K562 (cell line): ENCODE measurements around the gene SALL2. TPM values are rescaled to one million over a fixed set of nuclear protein-coding genes. Genes with fewer than 3 reads are reported as not detected.

ENCODE experiments used
- BRCA1 ChIP-seq, 2 experiments: fragments of 450-650 bp in 1 of 2; sonication (generic) in 1 of 2; formaldehyde crosslinking in 1 of 2; IDR thresholded peaks; 2 replicates each; pipeline versions ENCODE4 v1.5.0 to v1.6.1; 2017 to 2020; ENCODE audit warnings: mild to moderate bottlenecking in 1 of 2, missing genetic modification reagents in 1 of 2
- CBX3 ChIP-seq, 2 experiments: IDR thresholded peaks; 1 replicate in 1 of 2; 2 replicates in 1 of 2; pipeline ENCODE4 v1.6.1; 2012; ENCODE audit warnings: inconsistent platforms in 2 of 2, low read length in 2 of 2, borderline replicate concordance in 1 of 2, control low read depth in 1 of 2
- CCAR2 ChIP-seq: fragments of 200-400 bp; formaldehyde crosslinking; IDR thresholded peaks from 2 replicates; pipeline ENCODE4 v1.6.1; 2017; ENCODE audit warnings: mild to moderate bottlenecking, low read depth, low read length
- CREBBP ChIP-seq: IDR thresholded peaks from one replicate; pipeline ENCODE4 v1.6.1; 2012; ENCODE audit warnings: low read depth, mild to moderate bottlenecking, control low read depth, inconsistent platforms, low read length
- FOS ChIP-seq: IDR thresholded peaks from 3 replicates; pipeline ENCODE4 v1.6.1; 2011; ENCODE audit not compliant: insufficient read length; ENCODE audit errors: extremely low read depth
- GTF2F1 ChIP-seq: IDR thresholded peaks from 2 replicates; pipeline ENCODE4 v1.6.1; 2011; ENCODE audit warnings: low read depth, low read length, improper control_type of control experiment
- HDAC6 ChIP-seq: IDR thresholded peaks from 2 replicates; pipeline ENCODE4 v1.6.1; 2012; ENCODE audit warnings: low read depth, mild to moderate bottlenecking, control low read depth, inconsistent platforms, low read length, moderate library complexity
- KLF10 ChIP-seq: fragments of 250-450 bp; sonication (Bioruptor Pico); IDR thresholded peaks from 2 replicates; pipeline ENCODE4 v1.6.1; 2021; ENCODE audit warnings: matching md5 sums
- MAFG ChIP-seq: fragments of 450-650 bp; conservative IDR thresholded peaks from 2 replicates; pipeline ENCODE4 v1.6.1; 2016; ENCODE audit warnings: missing genetic modification characterization, missing compliant biosample characterization
- MECOM ChIP-seq: fragments of 250-450 bp; sonication (Bioruptor Pico); IDR thresholded peaks from 2 replicates; pipeline ENCODE4 v1.8.0; 2022; ENCODE audit warnings: inconsistent platforms
- NR3C1 ChIP-seq: sonication (generic); formaldehyde crosslinking; IDR thresholded peaks from 2 replicates; pipeline ENCODE4 v1.8.1; 2022; ENCODE audit warnings: missing genetic modification reagents
- POLR2H ChIP-seq: IDR thresholded peaks from 2 replicates; pipeline ENCODE4 v1.6.1; 2016; ENCODE audit warnings: missing genetic modification characterization, low read depth, mild to moderate bottlenecking, control low read depth, missing compliant biosample characterization, moderate library complexity
- SMC3 ChIP-seq: conservative IDR thresholded peaks from 2 replicates; pipeline ENCODE4 v1.6.1; 2011; ENCODE audit warnings: low read depth, low read length, improper control_type of control experiment; ENCODE audit not compliant: insufficient read depth
- SNIP1 ChIP-seq: fragments of 450-650 bp; IDR thresholded peaks from 2 replicates; pipeline ENCODE4 v1.7.1; 2017; ENCODE audit warnings: low read depth, mild to moderate bottlenecking
- SREBF1 ChIP-seq: fragments of 150-350 bp; IDR thresholded peaks from 2 replicates; pipeline ENCODE4 v1.6.1; 2014; ENCODE audit warnings: antibody characterized with exemption, low read depth, low read length, borderline replicate concordance
- ZBTB7A ChIP-seq: IDR thresholded peaks from 2 replicates; pipeline ENCODE4 v1.6.1; 2011; ENCODE audit warnings: low read depth, mild to moderate bottlenecking, low read length, moderate library complexity, borderline replicate concordance; ENCODE audit not compliant: control insufficient read depth
- ZNF280A ChIP-seq: fragments of 450-650 bp; IDR thresholded peaks from 2 replicates; pipeline ENCODE4 v1.6.1; 2018; ENCODE audit warnings: mild to moderate bottlenecking, low read depth; ENCODE audit not compliant: partially characterized antibody
- ZNF316 ChIP-seq: fragments of 450-650 bp; IDR thresholded peaks from 2 replicates; pipeline ENCODE4 v1.6.1; 2016
- ZNF324 ChIP-seq: fragments of 250-450 bp; sonication (Bioruptor Pico); IDR thresholded peaks from 2 replicates; pipeline ENCODE4 v1.4.0; 2020; ENCODE audit warnings: mild to moderate bottlenecking
- polyA plus RNA-seq, 8 experiments: library from polyadenylated mRNA; depleted of rRNA in 4 of 8; stranded (reverse) in 5 of 8; unstranded in 3 of 8; fragments of >200 nt; fragmentation: Nextera tagmentation in 2 of 8; fragmentation: Illumina TruSeq in 1 of 8; extraction: Ambion mirVana in 2 of 8; extraction: Trizol in 1 of 8; gene quantifications; 2 replicates each; pipeline versions ENCODE4 v1.2.1 to v1.2.3, GENCODE V29; 2011 to 2014; ENCODE audit warnings: inconsistent platforms in 1 of 8, missing spikeins in 1 of 8
- total RNA-seq, 7 experiments: library from RNA; depleted of rRNA in 6 of 7; stranded (reverse); fragments of >200 nt in 6 of 7; fragmentation: Illumina TruSeq in 2 of 7; extraction: Trizol in 2 of 7; gene quantifications; 2 replicates each; pipeline versions ENCODE4 v1.2.1 to v1.2.3, GENCODE V29; 2011 to 2021; ENCODE audit warnings: low replicate concordance in 1 of 7
- TF ChIP-seq, protein P1 (sequence below): fragments of 450-650 bp; conservative IDR thresholded peaks from 2 replicates; pipeline ENCODE4 v1.6.1; 2016; ENCODE audit warnings: missing genetic modification characterization, low read depth, mild to moderate bottlenecking, control low read depth, missing compliant biosample characterization
- TF ChIP-seq, protein P2 (sequence below): fragments of 450-650 bp; IDR thresholded peaks from 2 replicates; pipeline ENCODE4 v1.6.1; 2016; ENCODE audit warnings: missing biosample characterization, missing genetic modification characterization
- TF ChIP-seq, protein P3 (sequence below): fragments of 450-650 bp; IDR thresholded peaks from 2 replicates; pipeline ENCODE4 v1.6.1; 2016; ENCODE audit warnings: low read depth, mild to moderate bottlenecking, moderate library complexity
- TF ChIP-seq, protein P4 (sequence below): sonication (generic); formaldehyde crosslinking; IDR thresholded peaks from 2 replicates; pipeline ENCODE4 v1.8.0; 2022; ENCODE audit warnings: mild to moderate bottlenecking, missing genetic modification reagents

SALL2 gene
- total and polyA plus RNA-seq, 9 of the 15 experiments (the other 6 are each of a cell fraction or from before 2014, with no cell fraction given), result 6.6 to 30.4 (median 12.9) TPM

DNA sequence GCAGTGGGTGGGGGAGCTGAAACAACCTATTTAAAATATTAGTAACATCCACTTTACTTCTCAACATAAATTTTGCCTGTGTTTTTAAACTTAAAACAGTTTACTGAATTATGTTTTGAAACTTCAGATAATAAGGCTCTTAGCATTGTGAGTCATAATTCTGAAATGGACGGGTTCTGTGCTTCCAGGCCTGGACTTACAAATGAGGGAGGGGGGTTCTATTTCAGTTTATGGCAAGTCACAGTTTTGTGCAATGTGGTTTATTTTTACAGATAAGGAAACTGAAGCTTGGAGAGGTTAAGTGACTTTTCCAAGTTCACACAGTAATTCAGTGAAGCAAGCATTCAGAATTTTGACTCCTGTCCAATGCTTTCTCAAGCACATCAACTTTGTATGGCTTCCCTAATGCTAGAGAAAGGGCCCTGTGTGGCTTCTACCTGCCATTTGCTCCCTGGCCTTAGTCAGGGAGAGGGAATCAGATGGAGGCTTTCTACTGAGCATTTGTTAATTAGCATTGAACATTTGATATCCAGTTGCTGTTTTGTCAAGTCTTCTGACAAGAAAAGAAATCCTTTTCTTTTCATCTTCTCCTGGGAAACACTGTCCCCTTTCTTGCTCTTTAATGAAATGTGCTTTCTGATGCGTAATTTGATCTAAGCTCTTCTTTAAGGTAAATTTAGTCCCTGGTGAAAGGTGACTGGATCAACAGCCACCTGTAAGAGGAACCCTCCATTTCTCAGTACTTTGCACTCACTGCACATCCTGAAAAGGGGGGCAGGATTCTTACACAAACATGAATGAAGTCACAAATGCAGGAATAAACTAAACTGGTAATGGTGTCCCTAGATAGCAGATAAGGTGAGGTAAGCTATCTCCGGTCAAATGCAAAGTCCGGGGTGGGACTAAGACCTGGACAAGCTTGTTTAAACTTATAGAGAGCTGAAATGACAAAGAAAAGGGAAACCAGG, 2.5 kb upstream of the SALL2 start (continued):
- TF ChIP-seq, protein P1, sequence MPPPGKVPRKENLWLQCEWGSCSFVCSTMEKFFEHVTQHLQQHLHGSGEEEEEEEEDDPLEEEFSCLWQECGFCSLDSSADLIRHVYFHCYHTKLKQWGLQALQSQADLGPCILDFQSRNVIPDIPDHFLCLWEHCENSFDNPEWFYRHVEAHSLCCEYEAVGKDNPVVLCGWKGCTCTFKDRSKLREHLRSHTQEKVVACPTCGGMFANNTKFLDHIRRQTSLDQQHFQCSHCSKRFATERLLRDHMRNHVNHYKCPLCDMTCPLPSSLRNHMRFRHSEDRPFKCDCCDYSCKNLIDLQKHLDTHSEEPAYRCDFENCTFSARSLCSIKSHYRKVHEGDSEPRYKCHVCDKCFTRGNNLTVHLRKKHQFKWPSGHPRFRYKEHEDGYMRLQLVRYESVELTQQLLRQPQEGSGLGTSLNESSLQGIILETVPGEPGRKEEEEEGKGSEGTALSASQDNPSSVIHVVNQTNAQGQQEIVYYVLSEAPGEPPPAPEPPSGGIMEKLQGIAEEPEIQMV (tag), result no peak
- TF ChIP-seq KLF10 (no peak), CBX3 (IDR thresholded peaks at IDR 0.05; ENCODE audit: borderline replicate concordance in 1 of 2, low read length in 2 of 2) (no peak), MAFG (tag) (no peak), SMC3 (no peak), GTF2F1 (no peak), ZNF324 (CRISPR knock-in tag) (no peak), FOS (no peak), CCAR2 (no peak), CREBBP (no peak), ZNF280A (no peak), HDAC6 (no peak), NR3C1 (CRISPR knock-in tag) (no peak), ZNF316 (peak; percentile 39; the same call in 1 of the 2 replicates), BRCA1 (IDR thresholded peaks at IDR 0.05) (no peak), BRCA1 (CRISPR knock-in tag; IDR thresholded peaks at IDR 0.05) (no peak), POLR2H (no peak), ZBTB7A (no peak), SREBF1 (no peak), MECOM (CRISPR knock-in tag) (no peak), SNIP1 (no peak)
- TF ChIP-seq, protein P2, sequence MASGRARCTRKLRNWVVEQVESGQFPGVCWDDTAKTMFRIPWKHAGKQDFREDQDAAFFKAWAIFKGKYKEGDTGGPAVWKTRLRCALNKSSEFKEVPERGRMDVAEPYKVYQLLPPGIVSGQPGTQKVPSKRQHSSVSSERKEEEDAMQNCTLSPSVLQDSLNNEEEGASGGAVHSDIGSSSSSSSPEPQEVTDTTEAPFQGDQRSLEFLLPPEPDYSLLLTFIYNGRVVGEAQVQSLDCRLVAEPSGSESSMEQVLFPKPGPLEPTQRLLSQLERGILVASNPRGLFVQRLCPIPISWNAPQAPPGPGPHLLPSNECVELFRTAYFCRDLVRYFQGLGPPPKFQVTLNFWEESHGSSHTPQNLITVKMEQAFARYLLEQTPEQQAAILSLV, result no peak
- TF ChIP-seq, protein P3, sequence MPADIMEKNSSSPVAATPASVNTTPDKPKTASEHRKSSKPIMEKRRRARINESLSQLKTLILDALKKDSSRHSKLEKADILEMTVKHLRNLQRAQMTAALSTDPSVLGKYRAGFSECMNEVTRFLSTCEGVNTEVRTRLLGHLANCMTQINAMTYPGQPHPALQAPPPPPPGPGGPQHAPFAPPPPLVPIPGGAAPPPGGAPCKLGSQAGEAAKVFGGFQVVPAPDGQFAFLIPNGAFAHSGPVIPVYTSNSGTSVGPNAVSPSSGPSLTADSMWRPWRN, result no peak
- TF ChIP-seq, protein P4, sequence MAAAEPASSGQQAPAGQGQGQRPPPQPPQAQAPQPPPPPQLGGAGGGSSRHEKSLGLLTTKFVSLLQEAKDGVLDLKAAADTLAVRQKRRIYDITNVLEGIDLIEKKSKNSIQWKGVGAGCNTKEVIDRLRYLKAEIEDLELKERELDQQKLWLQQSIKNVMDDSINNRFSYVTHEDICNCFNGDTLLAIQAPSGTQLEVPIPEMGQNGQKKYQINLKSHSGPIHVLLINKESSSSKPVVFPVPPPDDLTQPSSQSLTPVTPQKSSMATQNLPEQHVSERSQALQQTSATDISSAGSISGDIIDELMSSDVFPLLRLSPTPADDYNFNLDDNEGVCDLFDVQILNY (CRISPR knock-in tag), result no peak
